ACC112 (cell line): ENCODE measurements around the gene KCNAB1.

ENCODE experiments used
- H2AFZ ChIP-seq: fragments of 200-600 bp; sonication (generic); one replicate; pipeline ENCODE4 v1.6.0; 2017; ENCODE audit warnings: antibody characterized with exemption, low read length; ENCODE audit not compliant: unreplicated experiment
- H3K27ac ChIP-seq: fragments of 200-600 bp; sonication (generic); 2 replicates; pipeline ENCODE4 v1.5.1; 2014; ENCODE audit warnings: low read depth, mild to moderate bottlenecking, antibody characterized with exemption, low read length, moderate library complexity
- H3K27me3 ChIP-seq: fragments of 200-600 bp; sonication (generic); 2 replicates; pipeline ENCODE4 v1.6.1; 2014; ENCODE audit warnings: mild to moderate bottlenecking, antibody characterized with exemption, low read length, moderate library complexity, mixed read lengths; ENCODE audit not compliant: insufficient read depth
- H3K36me3 ChIP-seq: fragments of 200-600 bp; sonication (generic); 2 replicates; pipeline ENCODE4 v1.6.1; 2016; ENCODE audit warnings: mild to moderate bottlenecking, antibody characterized with exemption, low read length, moderate library complexity, mixed read lengths; ENCODE audit not compliant: insufficient read depth
- H3K4me1 ChIP-seq: fragments of 200-600 bp; sonication (generic); one replicate; pipeline ENCODE4 v1.6.1; 2016; ENCODE audit warnings: low read length, mixed read lengths; ENCODE audit not compliant: insufficient read depth, unreplicated experiment, control insufficient read depth
- H3K4me3 ChIP-seq: fragments of 200-600 bp; sonication (generic); 2 replicates; pipeline ENCODE4 v1.5.1; 2014; ENCODE audit warnings: mild to moderate bottlenecking, low read depth, low read length
- H3K79me2 ChIP-seq: fragments of 200-600 bp; sonication (generic); one replicate; pipeline ENCODE4 v1.6.0; 2016; ENCODE audit warnings: low read length; ENCODE audit not compliant: control insufficient read depth, unreplicated experiment, insufficient read depth

KCNAB1 gene

DNA sequence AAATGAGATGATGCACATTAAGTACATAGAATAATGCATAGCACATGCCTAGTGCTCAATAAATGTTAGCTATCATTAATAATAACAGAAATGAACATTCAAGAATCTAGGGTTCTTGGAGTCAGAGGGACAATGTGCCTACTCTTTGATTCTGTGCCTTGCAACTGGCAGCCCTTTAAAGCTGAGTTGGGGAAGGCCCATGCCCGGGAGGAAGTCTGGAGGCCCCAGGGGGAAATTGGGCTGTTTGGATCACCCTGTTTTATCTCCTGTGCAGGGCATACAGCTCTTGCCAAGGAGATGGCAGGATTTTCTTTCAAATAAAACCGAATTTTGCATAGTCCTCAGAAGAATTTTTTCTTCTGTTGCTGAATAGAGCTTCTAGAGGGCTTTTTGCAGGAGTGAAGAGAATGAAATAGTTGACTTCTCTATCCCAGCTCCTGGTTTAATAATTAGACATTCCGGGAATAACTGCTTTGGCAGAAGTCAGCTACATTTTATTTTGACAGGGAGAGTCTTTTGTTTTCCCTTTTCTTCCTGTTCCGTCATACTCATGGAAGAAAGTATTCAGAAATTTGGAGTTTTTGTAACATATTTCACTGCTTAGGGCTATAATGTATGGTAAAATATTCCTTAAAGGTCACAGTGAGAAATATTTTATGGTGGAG lies 18.0 kb upstream of the KCNAB1 start:
- Histone ChIP-seq H2AFZ (no peak overlapping the region), H3K4me1 (no peaks in the 10 kb centered on the region), H3K27ac (no peak overlapping the region), H3K36me3 (no peaks in the 10 kb centered on the region), H3K4me3 (no peak overlapping the region), H3K79me2 (no peaks in the 10 kb centered on the region), H3K27me3 (peaks cover 27% of the 10 kb centered on the region)

DNA sequence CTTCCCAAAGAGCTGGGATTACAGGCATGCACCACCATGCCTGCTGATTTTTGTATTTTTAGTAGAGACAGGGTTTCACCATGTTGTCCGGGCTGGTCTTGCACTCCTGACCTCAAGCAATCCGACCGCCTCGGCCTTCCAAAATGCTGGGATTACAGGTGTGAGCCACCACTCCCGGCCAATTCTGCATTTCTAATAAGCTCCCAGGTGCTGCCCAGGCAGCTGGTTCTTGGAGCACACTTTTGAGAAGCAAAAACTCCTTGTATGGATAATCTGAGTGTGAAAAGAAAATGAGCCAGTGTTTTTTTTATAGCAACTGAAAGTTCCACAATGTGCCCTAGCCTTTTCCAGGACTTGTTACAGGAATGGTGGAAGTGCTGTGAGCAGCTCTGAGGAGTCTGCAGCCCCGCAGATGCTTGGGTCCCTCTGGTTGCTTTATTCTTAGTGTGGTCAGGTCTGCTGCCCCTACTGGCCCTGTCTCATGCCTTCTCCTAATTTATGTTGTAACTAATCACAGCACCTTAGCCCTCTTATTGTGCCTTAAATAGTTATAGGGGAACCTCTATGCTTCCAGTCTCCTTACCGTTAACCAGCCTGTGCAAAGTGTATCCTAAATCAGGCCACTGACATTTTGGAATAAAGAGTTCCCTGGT lies 13.5 kb upstream of the KCNAB1 start:
- H3K4me3 ChIP-seq: no peak overlapping the region
- no peaks in the 10 kb centered on the region for H3K36me3 ChIP-seq
- no peaks in the 10 kb centered on the region for H3K4me1 ChIP-seq
- no peak overlapping the region for H2AFZ ChIP-seq
- no peak overlapping the region for H3K27ac ChIP-seq
- H3K79me2 ChIP-seq: no peaks in the 10 kb centered on the region
- peaks cover 27% of the 10 kb centered on the region for H3K27me3 ChIP-seq

DNA sequence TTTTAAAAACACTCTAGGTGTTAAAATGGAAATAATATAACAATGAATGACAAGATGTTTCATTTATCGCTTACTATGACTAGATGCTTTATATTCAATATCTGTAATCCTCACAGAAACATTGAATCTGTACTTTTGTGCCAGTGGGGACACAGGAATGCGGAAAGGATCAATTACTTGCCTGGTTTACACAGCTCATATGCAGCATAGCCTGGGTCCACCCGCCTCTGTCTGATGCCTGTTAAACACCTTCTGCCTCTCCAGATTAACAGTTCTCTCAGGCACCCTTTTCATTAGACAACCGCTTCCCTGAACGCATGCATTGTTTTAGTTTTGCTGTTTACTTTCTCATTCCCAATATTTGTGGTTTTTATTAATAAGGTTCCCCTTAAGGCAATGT lies 12.9 kb upstream of the KCNAB1 start:
- H3K27ac ChIP-seq: no peak overlapping the region
- no peaks in the 10 kb centered on the region for H3K4me1 ChIP-seq
- no peaks in the 10 kb centered on the region for H3K79me2 ChIP-seq
- H3K4me3 ChIP-seq: no peak overlapping the region
- H3K27me3 ChIP-seq: peaks cover 27% of the 10 kb centered on the region
- no peak overlapping the region for H2AFZ ChIP-seq
- H3K36me3 ChIP-seq: no peaks in the 10 kb centered on the region

DNA sequence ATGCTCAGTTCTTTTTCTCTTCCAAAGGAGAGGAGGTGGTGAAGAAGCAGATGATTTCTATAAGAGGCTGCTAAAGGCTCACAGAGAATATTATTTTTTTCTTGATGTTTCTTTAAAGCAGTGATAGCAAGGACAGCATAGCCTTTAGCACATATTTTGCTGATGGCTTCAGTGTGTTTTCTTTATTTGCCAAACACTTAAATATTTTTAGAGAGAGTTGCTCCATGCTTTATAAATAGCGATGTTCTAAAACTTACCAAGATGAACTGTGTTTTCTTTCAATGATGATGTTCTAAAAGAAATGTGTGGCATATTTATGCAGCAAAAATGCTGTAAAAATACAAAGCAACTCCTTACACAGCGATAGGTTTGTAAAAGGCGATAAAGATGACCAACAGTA lies 11.8 kb upstream of the KCNAB1 start:
- no peaks in the 10 kb centered on the region for H3K4me1 ChIP-seq
- peaks cover 27% of the 10 kb centered on the region for H3K27me3 ChIP-seq
- no peak overlapping the region for H2AFZ ChIP-seq
- H3K36me3 ChIP-seq: no peaks in the 10 kb centered on the region
- no peaks in the 10 kb centered on the region for H3K79me2 ChIP-seq
- no peak overlapping the region for H3K27ac ChIP-seq
- H3K4me3 ChIP-seq: no peak overlapping the region

DNA sequence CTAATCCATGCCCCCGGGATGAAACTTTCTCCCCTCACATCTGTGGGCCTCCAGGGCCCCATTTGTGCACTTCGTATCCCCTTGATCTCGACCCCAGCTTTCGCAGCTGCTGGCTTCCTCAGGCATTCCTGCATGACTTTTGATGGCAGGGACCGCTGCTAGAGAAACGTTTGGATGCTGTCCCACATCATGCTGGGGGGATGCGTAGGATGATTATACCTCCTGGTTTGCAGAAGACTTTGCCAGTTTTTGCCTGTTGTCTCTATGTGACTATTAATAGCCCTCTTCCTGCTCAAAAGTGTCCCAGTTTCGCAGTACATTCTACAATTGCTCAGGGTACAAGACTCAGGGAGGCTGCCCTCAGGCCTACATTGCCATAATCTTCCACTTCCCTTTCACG lies 10.4 kb upstream of the KCNAB1 start:
- no peaks in the 10 kb centered on the region for H3K4me1 ChIP-seq
- no peaks in the 10 kb centered on the region for H3K36me3 ChIP-seq
- no peak overlapping the region for H3K4me3 ChIP-seq
- H2AFZ ChIP-seq: no peak overlapping the region
- H3K79me2 ChIP-seq: no peaks in the 10 kb centered on the region
- H3K27me3 ChIP-seq: peaks cover 27% of the 10 kb centered on the region
- H3K27ac ChIP-seq: no peak overlapping the region

DNA sequence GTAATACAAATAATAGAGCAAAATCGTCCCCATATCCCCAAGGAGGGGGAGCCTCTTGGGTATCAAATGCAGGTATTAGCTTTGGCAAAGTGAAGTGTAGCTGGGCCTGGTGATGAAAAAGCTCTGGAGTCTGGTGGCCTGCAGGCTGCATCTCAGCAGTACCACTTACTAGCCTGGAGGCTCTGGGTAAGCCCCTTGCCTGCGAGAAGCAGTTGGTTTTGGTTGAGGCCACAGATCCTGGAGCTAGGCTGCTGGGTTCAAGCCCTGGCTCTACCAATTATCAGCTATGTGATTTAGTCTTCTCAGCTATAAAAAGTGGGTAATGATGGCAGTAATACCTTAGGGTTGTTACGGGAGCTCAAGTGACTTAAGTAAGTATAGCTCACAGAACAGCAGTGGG lies 6.1 kb downstream of the KCNAB1 start:
- Histone ChIP-seq H3K79me2 (no peaks in the 10 kb centered on the region), H3K36me3 (no peaks in the 10 kb centered on the region), H2AFZ (no peak overlapping the region), H3K4me1 (no peaks in the 10 kb centered on the region), H3K27ac (no peak overlapping the region), H3K4me3 (no peak overlapping the region), H3K27me3 (peaks cover 46% of the 10 kb centered on the region)

DNA sequence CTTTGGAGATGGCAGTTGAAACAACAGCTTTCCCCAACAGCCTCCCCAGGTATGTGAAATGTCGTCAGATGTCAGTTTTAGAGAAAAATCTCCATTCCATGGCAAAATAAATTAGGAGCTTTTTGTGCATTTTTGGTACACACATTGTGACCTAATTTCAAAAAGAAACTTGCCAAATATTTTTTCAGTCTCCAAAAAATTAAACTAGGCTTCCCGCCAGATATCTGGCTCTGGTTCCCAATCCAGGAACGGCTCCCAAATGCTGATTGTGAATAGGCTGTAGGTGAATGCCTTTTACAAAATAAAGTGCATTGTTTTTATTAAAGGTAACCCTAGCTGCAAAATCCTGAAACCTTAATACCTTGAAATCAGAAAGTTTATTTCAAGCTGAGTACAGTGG lies 10.9 kb downstream of the KCNAB1 start:
- Histone ChIP-seq H3K4me3 (no peak overlapping the region), H3K36me3 (no peaks in the 10 kb centered on the region), H3K27ac (no peak overlapping the region), H3K79me2 (no peaks in the 10 kb centered on the region), H2AFZ (no peak overlapping the region), H3K4me1 (no peaks in the 10 kb centered on the region), H3K27me3 (peaks cover 57% of the 10 kb centered on the region)

DNA sequence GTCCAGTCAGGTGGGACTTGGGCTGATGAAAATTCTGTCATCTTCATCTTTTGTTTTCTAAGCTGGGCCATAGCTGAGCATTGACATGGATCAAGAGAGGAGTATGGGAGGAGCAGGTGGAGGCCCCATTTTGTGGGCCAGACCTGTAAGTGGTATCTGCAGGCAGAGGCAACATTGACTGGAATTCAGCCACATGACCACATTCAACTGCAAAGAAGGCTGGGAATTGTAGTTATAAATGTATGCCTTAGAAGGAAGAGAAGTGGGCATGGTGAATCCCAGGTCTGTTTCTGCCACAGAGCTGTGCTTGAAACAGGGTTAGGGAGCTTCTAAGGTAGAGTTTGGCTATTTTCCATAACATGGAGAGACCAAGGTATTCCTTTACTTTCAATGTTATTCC lies 11.4 kb downstream of the KCNAB1 start:
- H3K27me3 ChIP-seq: peaks cover 57% of the 10 kb centered on the region
- H3K4me3 ChIP-seq: no peak overlapping the region
- H3K79me2 ChIP-seq: no peaks in the 10 kb centered on the region
- no peaks in the 10 kb centered on the region for H3K4me1 ChIP-seq
- H3K36me3 ChIP-seq: no peaks in the 10 kb centered on the region
- H2AFZ ChIP-seq: no peak overlapping the region
- no peak overlapping the region for H3K27ac ChIP-seq

DNA sequence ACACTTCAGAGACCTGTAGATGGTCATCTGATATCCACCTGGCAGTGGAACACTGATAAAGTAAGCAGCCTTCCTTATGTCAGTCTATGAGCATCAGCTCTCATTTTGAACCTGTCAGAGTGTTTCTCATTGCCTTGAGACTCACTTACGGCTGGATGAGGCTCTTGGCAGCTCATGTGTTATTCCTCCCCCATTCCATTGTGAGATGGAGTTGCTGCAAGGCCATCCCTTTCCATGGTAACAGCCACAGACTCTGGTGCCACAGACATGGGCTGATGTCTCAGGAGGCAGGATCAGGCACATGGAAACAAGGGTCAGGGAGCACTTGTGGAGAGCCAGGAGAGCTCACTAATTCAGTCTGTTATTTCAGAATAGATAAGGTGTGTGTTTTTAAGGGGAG lies 11.9 kb downstream of the KCNAB1 start:
- no peak overlapping the region for H3K27ac ChIP-seq
- H3K36me3 ChIP-seq: no peaks in the 10 kb centered on the region
- H3K79me2 ChIP-seq: no peaks in the 10 kb centered on the region
- no peak overlapping the region for H2AFZ ChIP-seq
- H3K4me3 ChIP-seq: no peak overlapping the region
- H3K27me3 ChIP-seq: peaks cover 52% of the 10 kb centered on the region
- H3K4me1 ChIP-seq: no peaks in the 10 kb centered on the region

DNA sequence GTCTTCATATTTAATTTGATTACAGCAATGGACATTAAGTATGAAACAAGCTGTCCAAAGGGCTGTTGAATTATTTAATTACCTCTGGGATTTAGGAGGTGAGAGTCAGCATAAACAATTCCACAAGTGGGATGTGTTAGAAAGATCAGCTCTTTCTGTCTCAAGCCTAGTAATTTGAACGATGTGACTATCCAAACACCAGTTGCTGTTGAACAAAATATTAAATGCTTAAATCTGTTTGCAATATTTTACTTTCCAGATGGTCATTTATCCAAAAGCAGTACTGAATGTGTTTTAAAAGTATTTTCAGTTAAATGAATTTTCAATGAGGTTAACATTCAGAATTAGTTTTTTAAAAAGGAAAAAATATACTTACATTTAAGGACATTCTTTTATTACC lies 12.7 kb downstream of the KCNAB1 start:
- no peak overlapping the region for H3K4me3 ChIP-seq
- H3K36me3 ChIP-seq: no peaks in the 10 kb centered on the region
- no peaks in the 10 kb centered on the region for H3K4me1 ChIP-seq
- H3K27ac ChIP-seq: no peak overlapping the region
- H3K79me2 ChIP-seq: no peaks in the 10 kb centered on the region
- H2AFZ ChIP-seq: no peak overlapping the region
- H3K27me3 ChIP-seq: peaks cover 46% of the 10 kb centered on the region

DNA sequence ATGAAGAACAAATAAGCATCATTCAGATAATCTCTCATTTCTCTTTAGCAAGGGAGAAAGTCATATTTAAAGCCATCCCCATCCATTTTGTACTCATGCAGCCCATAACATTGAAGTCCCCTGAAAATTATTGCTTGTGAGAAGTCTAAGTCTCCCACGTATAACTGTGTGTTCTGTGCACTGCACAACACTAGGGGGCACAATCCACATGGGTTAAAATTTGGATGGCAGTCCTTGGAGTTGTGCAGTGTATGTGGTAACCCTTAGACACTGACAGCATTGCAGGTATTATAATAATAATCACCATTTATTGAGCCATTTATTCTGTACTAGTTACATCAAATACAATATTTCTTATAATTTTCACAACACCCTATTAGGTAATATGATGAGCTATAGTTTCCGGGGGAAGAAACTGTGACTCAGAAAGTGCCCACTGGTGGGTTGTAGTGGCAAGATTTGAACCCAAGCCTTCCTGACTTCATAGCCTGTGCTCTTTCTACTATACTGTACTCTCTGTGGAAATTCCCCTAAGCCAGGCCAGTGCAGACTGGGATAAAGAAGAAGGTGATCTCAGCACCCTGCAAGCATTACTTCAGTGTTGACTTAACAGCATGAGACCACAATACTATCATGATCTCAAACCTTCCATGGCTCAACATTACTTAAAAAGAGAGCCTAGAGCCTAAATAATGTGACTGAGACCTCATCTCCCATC lies 15.7 kb downstream of the KCNAB1 start:
- H3K27me3 ChIP-seq: peaks cover 23% of the 10 kb centered on the region
- H3K36me3 ChIP-seq: no peaks in the 10 kb centered on the region
- H2AFZ ChIP-seq: no peak overlapping the region
- no peaks in the 10 kb centered on the region for H3K4me1 ChIP-seq
- H3K4me3 ChIP-seq: no peak overlapping the region
- no peak overlapping the region for H3K27ac ChIP-seq
- no peaks in the 10 kb centered on the region for H3K79me2 ChIP-seq
